ENCODE measurements around the gene PLOD1. TPM values are rescaled to one million over a fixed set of nuclear protein-coding genes. Genes with fewer than 3 reads are reported as not detected.

PLOD1 gene
- total RNA-seq, 1 experiment from 2014 or later = 46.9 TPM

DNA sequence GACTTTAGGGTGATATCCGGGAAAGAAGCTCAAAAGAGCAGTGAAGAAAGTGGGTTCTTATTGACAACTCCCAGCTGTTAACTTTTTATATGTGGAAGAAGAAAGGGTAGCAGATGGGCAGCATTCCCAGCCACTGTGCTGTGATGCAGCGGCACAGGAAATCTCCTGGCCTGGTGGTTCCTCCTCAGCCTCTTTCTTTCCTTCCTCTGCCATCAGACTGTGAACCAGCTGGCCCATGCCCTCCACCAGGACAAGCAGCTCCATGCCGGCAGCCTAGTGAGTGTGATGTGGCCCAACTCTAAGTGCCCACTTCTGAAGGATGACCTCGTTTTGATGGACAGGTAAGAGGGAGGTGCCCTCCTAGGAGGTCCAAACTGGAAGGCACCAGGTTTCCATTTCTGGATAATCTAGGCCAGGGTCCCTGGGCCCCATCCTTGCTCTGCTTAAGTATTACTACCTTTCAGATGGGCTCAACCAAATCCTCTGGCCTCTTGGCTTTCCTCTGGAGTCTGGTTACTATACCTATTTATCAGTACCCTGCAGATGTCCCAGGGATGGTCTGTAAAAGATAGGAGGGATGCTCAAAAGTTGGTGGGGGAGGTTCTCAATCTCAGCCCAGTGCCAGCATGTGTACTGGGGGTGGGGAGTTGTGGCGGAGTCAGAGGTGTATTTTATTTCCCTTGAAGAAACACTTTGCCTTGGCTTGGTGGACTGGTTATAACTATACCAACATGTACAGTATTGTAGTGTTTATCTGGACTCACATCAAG is 62.7 kb downstream of the PLOD1 start:
- Mint-ChIP-seq H3K4me1 (no peaks in the 10 kb centered on the region), H3K36me3 (peaks cover 68% of the 10 kb centered on the region), H3K9me3 (no peaks in the 10 kb centered on the region; the same call in 1 of the 2 replicates), H3K27ac (no peak overlapping the region), H3K4me3 (no peak overlapping the region), H3K27me3 (ENCODE audit: low read depth) (no peaks in the 10 kb centered on the region)
- ChIA-PET POLR2A (interaction anchor here (0.7 kb wide), 1 partner anchor 31 kb away, joined by 5 read pairs; no protein-coding TSS in a partner anchor), CTCF (interaction anchor here (1.0 kb wide), 2 partner anchors 30 to 66 kb away, joined by 3 to 4 read pairs; partner anchors contain the start of gene TNFRSF8)
- DNase-seq (ENCODE audit: low spot score) = no peak
- ATAC-seq = no peak
- no peak for TF ChIP-seq MXD4 (CRISPR knock-in tag; IDR thresholded peaks at IDR 0.05; ENCODE audit: borderline replicate concordance)

GRCh38 chr1:11998636-11999035 is 64.1 kb downstream of the PLOD1 start:
- no peak for ATAC-seq
- no peaks in the 10 kb centered on the region for H3K27me3 Mint-ChIP-seq (ENCODE audit: low read depth)
- no peaks in the 10 kb centered on the region for H3K4me1 Mint-ChIP-seq
- peaks cover 74% of the 10 kb centered on the region for H3K36me3 Mint-ChIP-seq
- no peak overlapping the region for H3K4me3 Mint-ChIP-seq
- H3K9me3 Mint-ChIP-seq = no peaks in the 10 kb centered on the region
- no peak overlapping the region for H3K27ac Mint-ChIP-seq
- no peak for DNase-seq (ENCODE audit: low spot score)
- CTCF ChIA-PET = interaction anchor here (0.6 kb wide), 1 partner anchor 31 kb away, joined by 3 read pairs; no protein-coding TSS in a partner anchor
- no peak for TF ChIP-seq ATF6 (CRISPR knock-in tag; IDR thresholded peaks at IDR 0.05)
- no peak for TF ChIP-seq RORB (CRISPR knock-in tag; IDR thresholded peaks at IDR 0.05)
- no peak for TF ChIP-seq ZNF396 (CRISPR knock-in tag; IDR thresholded peaks at IDR 0.05; ENCODE audit: borderline replicate concordance)
- no peak for TF ChIP-seq ETV6 (CRISPR knock-in tag; IDR thresholded peaks at IDR 0.05)
- no peak for TF ChIP-seq E2F1 (CRISPR knock-in tag; IDR thresholded peaks at IDR 0.05)
- no peak for TF ChIP-seq STAT6 (CRISPR knock-in tag; conservative IDR thresholded peaks at IDR 0.05; ENCODE audit: low read depth)
- TF ChIP-seq IRF2 (CRISPR knock-in tag; IDR thresholded peaks at IDR 0.05; ENCODE audit: borderline replicate concordance, low read depth) = no peak
- TF ChIP-seq NR1H2 (CRISPR knock-in tag; IDR thresholded peaks at IDR 0.05) = no peak
- TF ChIP-seq MAX (CRISPR knock-in tag; IDR thresholded peaks at IDR 0.05) = no peak
- no peak for TF ChIP-seq ZNF219 (CRISPR knock-in tag; IDR thresholded peaks at IDR 0.05; ENCODE audit: borderline replicate concordance)
- no peak for TF ChIP-seq ESRRA (CRISPR knock-in tag; IDR thresholded peaks at IDR 0.05; ENCODE audit: borderline replicate concordance)
- TF ChIP-seq ELF4 (CRISPR knock-in tag; IDR thresholded peaks at IDR 0.05; ENCODE audit: low read depth) = no peak
- TF ChIP-seq NFE2L1 (CRISPR knock-in tag; IDR thresholded peaks at IDR 0.05) = no peak
- TF ChIP-seq HMGA2 (CRISPR knock-in tag; IDR thresholded peaks at IDR 0.05) = no peak
- TF ChIP-seq HMGXB4 (CRISPR knock-in tag; IDR thresholded peaks at IDR 0.05) = no peak
- TF ChIP-seq, protein P1, sequence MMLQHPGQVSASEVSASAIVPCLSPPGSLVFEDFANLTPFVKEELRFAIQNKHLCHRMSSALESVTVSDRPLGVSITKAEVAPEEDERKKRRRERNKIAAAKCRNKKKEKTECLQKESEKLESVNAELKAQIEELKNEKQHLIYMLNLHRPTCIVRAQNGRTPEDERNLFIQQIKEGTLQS (CRISPR knock-in tag; conservative IDR thresholded peaks at IDR 0.05) = no peak
- TF ChIP-seq, protein P2, sequence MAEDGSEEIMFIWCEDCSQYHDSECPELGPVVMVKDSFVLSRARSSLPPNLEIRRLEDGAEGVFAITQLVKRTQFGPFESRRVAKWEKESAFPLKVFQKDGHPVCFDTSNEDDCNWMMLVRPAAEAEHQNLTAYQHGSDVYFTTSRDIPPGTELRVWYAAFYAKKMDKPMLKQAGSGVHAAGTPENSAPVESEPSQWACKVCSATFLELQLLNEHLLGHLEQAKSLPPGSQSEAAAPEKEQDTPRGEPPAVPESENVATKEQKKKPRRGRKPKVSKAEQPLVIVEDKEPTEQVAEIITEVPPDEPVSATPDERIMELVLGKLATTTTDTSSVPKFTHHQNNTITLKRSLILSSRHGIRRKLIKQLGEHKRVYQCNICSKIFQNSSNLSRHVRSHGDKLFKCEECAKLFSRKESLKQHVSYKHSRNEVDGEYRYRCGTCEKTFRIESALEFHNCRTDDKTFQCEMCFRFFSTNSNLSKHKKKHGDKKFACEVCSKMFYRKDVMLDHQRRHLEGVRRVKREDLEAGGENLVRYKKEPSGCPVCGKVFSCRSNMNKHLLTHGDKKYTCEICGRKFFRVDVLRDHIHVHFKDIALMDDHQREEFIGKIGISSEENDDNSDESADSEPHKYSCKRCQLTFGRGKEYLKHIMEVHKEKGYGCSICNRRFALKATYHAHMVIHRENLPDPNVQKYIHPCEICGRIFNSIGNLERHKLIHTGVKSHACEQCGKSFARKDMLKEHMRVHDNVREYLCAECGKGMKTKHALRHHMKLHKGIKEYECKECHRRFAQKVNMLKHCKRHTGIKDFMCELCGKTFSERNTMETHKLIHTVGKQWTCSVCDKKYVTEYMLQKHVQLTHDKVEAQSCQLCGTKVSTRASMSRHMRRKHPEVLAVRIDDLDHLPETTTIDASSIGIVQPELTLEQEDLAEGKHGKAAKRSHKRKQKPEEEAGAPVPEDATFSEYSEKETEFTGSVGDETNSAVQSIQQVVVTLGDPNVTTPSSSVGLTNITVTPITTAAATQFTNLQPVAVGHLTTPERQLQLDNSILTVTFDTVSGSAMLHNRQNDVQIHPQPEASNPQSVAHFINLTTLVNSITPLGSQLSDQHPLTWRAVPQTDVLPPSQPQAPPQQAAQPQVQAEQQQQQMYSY (CRISPR knock-in tag; IDR thresholded peaks at IDR 0.05) = no peak
- TF ChIP-seq ZNF232 (CRISPR knock-in tag; IDR thresholded peaks at IDR 0.05) = no peak
- TF ChIP-seq USF2 (CRISPR knock-in tag; IDR thresholded peaks at IDR 0.05) = no peak
- POLR2A ChIA-PET = no interaction called here

Measured in WTC11 (cell line).